Stimulated activated CD4-positive, alpha-beta T cell treated with anti-CD3 and anti-CD28 coated beads, Interleukin-4, amount 100 ng/mL, for 24 hours (primary cell): ENCODE measurements around the gene ATN1.

ENCODE experiments used
- DNase-seq: peaks from one replicate; pipeline ENCODE4 v3.0.0-alpha.2; 2020

Gene ATN1

DNA sequence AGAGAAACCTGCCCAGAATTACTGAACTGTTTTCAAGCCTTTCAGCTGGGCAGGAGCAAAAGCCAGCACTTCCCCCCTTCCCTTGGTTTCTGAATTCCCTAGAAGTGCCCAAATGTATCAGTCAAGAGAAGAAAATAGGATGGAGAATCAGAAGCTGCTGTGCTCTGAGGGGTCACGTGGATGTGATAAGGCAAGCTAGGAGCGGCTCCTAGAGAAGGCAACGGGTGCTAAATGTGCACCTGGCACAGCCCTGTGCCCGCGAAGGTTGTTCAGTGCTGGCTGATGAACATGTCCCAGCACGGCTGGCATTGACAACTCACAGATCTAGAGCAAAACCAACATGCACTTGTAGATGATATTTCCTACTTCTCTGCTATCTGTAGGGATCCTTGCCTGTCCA lies 51.3 kb downstream of the ATN1 start:
- no peak for DNase-seq

DNA sequence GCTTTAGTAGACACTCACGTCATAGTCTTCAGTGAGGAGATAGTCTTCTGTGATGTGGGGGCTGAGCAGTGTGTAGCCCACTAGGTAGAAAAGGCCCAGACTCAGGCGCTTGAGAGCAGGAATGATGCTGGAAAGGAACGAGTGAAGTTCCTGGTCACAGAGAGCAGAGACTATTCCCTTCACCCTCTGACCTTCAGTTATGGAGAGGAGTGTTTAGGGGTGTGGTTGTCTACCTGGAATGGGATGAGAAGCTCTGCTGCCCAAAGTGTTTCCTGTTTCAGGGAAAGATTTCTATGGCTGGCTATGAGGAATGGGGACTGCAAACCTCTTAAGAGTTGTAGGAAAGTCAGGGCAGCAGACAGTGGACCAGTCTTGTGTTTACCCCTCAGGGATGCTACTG lies 51.7 kb downstream of the ATN1 start:
- no peak for DNase-seq

GRCh38 chr12:6980075-6980474 lies 52.3 kb downstream of the ATN1 start:
- no peak for DNase-seq

GRCh38 chr12:6980740-6981139 lies 53.0 kb downstream of the ATN1 start:
- DNase-seq, result no peak

DNA sequence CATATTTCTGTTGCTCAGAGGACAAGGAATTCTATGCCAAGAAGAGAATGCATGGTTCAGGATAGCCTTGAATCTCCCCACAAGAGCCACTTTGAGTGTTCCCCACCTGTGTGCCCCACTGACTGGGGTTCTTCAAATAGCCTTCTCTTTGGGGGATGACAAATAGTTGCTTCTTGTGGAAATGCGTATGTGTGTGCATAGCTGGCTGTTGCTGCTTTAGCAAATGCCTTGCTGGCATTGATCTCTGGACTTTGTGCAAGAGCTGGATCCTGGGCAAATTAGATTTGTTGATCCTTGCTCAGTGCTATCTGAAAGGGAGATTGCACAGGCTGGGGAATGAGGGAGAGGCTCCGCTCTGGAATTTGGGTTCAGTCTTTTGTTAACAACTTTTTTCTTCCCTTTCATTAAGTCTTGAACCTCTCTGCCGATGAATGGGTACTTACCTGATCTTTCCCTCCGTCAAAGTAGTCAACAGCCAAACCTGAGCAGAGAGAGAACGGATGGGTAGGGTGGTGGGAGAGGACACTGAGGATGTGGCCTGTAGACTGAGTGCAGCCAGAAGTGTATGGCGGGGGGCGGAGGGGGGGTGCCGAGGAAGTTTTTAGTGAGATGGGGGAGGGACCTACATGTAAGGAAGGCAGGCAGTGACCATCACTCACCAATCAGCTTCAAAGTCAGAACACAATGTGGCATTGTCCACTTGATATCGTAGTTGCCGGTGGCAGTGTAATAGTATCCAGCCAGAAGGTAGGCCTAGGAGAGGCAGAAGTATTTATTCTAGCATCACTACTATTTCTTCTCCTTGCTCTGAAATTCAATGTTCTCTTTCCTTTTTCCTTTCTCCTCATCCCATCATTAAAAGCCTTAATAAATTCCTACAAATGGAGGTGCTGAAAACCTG lies 53.6 kb downstream of the ATN1 start:
- DNase-seq, result no peak

DNA sequence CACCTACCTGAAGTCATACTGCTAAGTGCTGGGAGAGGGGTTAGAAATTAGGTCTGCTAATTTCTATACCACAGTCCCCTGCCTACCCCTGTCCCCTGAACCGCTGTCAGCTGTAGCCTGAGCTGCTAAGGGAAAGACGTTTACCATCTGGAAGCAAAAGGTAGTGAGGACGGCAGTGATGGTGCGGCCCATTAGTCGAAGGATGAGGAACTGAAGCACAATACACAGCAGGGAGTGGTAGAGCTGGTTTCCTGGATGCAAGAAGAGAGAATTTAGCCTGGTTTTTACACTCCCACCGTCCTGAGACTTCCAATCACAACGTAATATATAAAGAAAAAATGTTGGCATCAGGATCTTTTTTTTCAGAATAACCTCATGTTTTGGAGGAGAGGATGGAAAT lies 54.8 kb downstream of the ATN1 start:
- DNase-seq, result no peak

DNA sequence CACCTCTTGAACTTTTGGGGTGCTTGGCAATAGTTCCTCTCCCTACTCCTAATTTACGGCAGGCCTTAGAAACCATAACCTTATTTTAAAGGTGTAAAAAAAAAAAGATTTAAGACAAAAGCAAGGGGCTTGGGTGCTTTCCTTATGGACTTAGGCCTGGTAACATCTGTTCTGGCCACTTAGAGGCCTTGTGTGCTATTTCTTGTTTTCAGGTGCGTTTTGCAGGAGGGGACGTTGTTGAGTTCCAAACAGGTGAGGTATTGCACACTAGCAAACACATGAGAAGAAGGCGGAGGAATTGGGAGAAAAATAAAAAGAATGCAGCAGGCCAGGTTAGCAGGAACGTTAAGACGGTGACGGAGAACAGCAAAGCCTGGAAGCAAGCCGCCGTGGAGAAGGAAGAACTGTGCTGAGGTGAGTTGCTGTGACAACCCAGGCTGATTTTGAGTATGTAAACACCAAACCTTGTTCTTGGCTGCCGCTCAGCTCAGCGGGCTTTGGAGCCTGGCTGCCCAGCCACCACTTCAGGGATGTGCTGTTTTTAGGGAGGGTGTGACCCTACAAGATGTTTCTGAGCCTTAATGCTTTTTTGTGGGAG lies 60.3 kb downstream of the ATN1 start:
- no peak for DNase-seq
